HG02870 (cell line): ENCODE measurements around the gene CEMIP2.

Experiments
- ATAC-seq: cut with Tn5 transposase; IDR thresholded peaks from one replicate; pipeline ENCODE4 v1.9.1; 2021; ENCODE audit warnings: mild to moderate bottlenecking, moderate library complexity; ENCODE audit not compliant: unreplicated experiment

CEMIP2 gene

DNA sequence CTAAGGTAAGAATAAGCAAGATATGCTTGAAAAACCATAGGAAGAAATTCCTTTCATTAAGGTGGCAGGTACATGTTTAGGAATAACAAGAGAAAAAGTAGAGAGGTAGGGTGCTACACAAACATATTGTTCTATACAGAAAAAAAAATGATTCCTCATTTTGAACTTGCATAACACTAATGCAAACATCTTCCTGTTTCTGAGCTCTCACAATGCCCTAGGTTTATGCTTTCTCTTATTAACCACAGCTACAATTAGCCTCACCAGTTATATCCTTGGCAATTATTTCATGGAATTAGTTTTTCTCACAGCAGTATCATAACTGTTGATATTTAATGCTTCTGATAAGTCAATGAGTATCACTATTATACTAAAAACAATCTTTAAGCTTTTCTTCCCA, 20.7 kb downstream of the CEMIP2 start:
- no peak for ATAC-seq

- no peak for ATAC-seq
These were observed 21.6 kb downstream of the CEMIP2 start for GRCh38 chr9:71746758-71747125.

DNA sequence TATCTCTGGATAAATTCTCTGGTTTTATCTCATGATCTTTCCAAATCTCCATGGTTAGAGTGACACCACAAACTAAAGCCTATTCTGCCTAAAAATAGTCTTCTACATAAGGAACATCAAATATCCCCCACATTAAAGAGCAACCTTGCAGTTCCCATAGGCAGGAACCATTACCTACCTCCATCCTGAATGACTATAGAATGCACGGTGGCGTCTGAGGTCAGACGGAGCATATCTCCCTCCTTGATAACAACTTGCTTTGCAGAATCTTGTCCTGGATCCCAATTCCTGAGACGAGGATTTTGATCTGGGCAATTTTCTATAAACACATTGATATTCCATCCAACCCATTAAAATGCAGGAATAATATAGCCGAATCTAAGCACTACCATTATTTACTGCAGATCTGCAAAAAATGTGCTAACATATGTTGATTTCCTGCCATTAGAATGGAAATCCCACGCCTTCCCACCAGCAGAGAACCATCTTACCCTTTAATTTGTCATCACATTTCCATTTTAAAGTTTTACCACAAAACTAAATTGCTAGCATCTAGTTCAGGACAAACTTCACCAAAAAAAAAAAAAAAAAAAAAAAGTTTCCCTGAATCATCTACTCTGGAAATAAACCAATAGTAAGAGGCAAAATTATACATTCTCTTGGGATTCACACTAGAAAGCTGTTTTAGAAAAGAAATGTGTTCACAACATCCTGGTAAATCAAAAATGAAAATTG, 22.1 kb downstream of the CEMIP2 start:
- ATAC-seq = no peak

DNA sequence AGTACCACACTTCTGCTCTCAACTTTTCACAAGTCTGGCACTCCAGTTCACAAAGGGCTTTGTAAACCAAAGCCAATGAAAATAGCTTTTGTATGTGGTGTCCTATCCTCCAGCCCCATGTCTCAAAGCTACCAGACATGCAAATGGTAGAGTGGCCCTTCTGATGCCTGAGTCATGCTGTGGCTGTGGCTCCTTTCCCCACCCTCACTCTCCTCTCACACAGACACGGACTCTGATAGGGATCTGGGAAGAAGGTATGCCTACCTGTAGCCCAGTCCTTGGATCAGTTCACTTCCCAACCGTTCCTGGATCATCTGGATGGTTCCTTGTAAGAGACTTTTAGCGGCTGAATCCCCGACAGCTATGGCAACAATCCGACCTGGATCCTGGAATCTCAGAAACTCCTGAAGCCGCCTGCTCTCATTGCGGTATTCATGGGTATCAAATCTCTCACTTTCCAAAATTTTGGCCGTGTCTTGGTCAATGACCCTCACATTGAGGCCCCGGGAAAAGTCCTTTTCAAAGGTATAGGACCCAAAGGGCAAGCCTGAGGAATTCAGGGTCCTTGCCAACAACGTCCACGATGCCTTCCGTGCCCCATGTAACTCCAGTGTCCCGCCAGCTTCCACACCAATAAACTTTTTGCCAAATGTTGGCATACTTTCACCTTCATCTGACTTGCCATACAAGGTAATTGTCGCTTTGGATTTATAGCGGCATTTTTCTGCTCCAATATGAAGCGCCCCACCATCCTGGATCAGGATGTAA, 23.4 kb downstream of the CEMIP2 start:
- no peak for ATAC-seq

GRCh38 chr9:71743882-71744281, 24.4 kb downstream of the CEMIP2 start:
- ATAC-seq = no peak

DNA sequence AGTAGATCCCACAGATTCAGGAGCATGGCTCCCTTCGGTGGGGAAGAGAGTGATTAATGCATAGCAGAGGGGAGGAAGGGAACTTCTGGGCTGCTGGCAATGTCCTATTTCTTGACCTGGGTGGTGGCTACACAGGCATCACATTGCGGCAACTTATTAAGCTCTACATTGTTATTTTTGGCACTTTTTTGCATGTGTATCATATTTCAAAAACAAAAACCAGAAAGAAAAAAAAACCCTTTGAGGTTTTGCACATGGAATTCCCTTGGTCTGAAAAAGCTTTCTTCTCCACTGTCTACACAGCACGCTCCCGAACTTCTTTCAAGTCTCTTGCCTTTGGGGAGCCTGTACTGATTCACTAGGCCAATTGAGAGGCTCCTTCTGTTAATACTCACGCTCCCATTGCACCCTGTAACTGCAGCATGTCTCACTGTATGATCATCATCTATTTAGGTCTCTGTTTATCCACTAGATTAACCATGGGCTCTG, 25.1 kb downstream of the CEMIP2 start:
- no peak for ATAC-seq

DNA sequence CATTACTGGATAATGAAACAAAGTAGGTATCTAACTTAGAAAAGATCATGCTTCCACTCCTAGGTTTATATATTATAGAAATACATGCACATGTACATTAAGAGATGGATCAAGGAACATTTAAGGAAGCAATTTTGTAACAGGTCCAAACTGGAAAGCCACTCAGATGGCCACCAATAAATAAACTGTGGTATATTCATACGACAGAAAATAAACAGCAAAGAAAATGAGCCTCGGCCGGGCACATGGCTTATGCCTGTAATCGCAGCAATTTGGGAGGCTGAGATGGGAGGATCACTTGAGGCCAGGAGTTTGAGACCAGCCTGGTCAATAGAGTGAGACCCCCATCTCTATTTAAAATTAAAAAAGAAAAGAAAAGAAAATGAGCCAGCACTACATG, 25.6 kb downstream of the CEMIP2 start:
- ATAC-seq = no peak

DNA sequence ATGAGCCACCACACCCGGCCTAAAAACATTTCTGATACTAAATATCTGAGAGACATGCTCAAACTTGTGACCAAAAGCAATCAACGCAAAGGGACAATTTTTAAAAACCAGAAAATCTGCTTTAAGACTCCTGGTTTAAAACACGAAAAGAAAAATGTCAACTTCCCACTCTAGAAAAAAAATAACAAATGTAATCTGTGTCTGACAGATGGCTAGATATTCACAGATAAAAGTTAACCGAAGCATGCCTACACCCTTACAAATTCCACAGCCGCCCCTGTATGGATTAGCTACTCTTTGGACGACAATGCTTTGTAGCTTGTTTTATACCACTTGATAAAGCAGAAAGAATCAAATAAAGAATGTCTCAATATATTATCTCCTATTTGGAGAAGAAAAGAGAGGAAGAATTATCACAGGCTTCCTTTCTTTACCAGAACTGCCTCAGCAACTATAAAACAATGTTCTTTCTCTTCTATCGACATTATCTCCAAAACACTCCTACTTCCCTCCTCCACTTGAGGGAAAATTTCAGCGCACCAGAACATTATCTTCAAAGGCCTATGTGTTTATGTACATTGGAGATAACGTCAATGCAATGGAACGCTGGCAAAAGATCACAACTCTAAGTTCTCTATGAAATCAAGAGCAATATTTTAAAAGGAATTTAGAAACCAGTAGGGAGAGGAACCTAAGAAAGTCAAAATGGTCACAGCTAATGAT, 26.2 kb downstream of the CEMIP2 start:
- ATAC-seq = no peak

DNA sequence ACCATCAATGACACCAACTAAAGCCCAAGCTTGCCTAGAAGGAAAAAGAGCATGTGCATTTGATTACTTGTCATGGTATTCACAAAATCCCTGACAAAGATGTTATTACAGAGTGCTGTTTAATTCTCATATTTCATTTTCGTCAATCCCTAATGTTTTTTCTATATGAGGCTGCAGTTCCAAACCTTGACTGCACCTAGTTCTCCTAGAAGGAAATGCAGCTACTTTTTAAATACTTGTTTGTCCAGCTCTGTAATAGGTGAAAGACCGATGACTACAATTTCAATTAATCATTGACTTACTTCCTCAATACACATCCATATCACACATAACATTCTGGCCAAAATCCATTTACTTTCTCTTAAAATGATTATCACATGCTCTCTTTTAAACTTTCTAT, 28.1 kb downstream of the CEMIP2 start:
- ATAC-seq = no peak

GRCh38 chr9:71737455-71737854, 30.9 kb downstream of the CEMIP2 start:
- ATAC-seq = no peak

- no peak for ATAC-seq
These were observed 32.1 kb downstream of the CEMIP2 start for GRCh38 chr9:71736236-71736635.

- ATAC-seq = no peak
These were observed 33.4 kb downstream of the CEMIP2 start for GRCh38 chr9:71734950-71735349.

GRCh38 chr9:71733176-71733575, 35.1 kb downstream of the CEMIP2 start:
- no peak for ATAC-seq

- no peak for ATAC-seq
These were observed 38.3 kb downstream of the CEMIP2 start for GRCh38 chr9:71729816-71730526.

DNA sequence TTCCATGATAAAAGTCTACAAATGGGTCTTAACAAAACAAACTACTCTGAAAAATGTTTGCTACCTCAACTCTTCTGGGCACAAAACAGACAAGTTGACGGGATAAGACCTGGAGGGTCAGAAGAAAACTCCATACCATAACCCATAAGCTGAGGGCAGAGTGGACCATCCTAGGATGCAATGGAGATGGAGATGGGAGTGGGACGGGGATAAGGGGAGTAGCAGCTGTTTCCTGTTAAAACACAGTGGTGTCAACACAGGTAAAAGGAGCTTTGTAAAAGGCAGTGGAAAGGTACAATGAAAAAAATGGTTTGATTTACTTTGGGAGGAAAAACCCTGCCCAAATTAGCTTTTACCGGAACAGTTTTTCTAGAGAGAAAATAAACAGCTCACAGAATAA, 41.6 kb downstream of the CEMIP2 start:
- ATAC-seq = no peak

- no peak for ATAC-seq
These were observed 42.5 kb downstream of the CEMIP2 start for GRCh38 chr9:71725590-71726338.

DNA sequence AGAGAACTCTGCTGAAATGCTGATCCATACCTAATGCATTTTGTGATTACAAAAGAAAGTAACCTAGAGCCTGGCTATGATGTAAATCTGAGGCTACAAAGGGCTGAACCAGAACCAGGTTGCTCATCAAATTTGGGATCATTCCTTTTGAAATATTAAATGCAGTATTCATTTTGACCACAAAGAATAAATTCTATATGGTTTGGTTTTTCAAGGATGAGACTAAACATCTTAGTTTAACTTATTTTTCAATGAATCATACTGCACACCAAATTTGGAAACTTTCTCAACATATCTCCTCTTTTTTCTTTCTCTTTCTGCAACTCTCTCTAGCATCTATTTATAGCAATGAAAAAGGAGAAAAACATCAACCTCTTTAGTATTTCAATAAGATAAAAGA, 46.5 kb downstream of the CEMIP2 start:
- no peak for ATAC-seq

DNA sequence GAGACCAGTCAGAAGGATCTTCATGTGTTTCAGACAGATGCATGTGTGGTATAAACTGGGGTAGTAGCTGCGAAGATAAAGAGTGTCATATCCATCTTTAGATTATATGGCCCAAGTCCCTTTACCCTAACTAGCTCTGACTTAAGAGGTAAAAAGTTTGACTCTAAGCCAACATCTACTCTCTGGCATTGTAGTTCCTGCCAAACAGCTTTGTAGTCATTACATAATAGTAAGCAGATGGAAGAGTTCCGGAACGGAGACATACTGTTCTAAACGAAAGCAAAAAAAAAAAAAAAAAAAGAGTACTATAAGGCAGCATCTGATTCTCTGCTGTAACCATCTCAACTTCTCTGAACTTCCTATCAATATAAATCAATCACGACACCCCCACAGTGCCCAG, 48.8 kb downstream of the CEMIP2 start:
- ATAC-seq = no peak

- no peak for ATAC-seq
These were observed 49.2 kb downstream of the CEMIP2 start for GRCh38 chr9:71719088-71719487.

- ATAC-seq = no peak
These were observed 52.0 kb downstream of the CEMIP2 start for GRCh38 chr9:71716138-71716909.
